ENCODE results near the gene MAN1C1.

MAN1C1 gene

DNA sequence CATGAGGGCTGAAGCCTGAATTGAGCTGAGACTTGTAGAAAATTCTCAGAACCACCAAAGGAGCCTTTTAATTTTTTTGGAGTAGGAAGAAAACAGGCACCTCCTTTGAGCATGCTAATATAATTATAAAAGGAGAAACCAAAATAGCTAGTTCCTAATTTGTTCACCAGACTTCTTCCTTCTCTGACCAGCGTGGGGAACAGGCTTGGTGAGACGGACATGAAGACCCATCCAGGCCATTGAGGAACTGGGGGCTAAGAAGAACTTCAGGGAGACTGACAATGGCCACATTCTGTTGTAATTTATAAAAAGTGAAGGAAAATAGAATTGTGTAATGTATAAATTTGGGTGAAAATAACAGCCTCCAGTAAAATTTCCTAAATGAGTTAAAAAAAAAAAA lies 62.6 kb downstream of the MAN1C1 start:
- Histone ChIP-seq H3K4me1 (ENCODE audit: control insufficient read depth, low read depth, low read length) (peaks cover 3% of the 10 kb centered on the region), H3K4me3 (ENCODE audit: low read length) (no peak overlapping the region), H4K5ac (ENCODE audit: low read length) (no peak overlapping the region), H3K9ac (ENCODE audit: low read length) (no peak overlapping the region), H3K79me2 (ENCODE audit: control insufficient read depth, insufficient read depth, low read length) (no peaks in the 10 kb centered on the region), H2AK5ac (ENCODE audit: low read length) (no peak overlapping the region), H3K79me1 (ENCODE audit: low read length) (no peaks in the 10 kb centered on the region), H3K18ac (ENCODE audit: low read length) (no peak overlapping the region), H2BK5ac (ENCODE audit: low read length) (no peak overlapping the region), H3K4me2 (ENCODE audit: low read length) (no peak overlapping the region), H3K23ac (ENCODE audit: low read length) (no peak overlapping the region), H3K27me3 (ENCODE audit: insufficient read depth, low read length, poor library complexity) (no peaks in the 10 kb centered on the region), H3K36me3 (ENCODE audit: control insufficient read depth, insufficient read depth, low read length) (no peaks in the 10 kb centered on the region), H3K27ac (ENCODE audit: low read depth, low read length) (no peak overlapping the region), H2BK120ac (ENCODE audit: low read depth, low read length) (no peak overlapping the region), H3K56ac (ENCODE audit: low read length) (no peak overlapping the region), H4K8ac (ENCODE audit: low read depth, low read length) (no peak overlapping the region), H2BK15ac (replicated peaks; ENCODE audit: low read depth) (no peak overlapping the region), H3K4ac (ENCODE audit: low read depth, low read length) (no peak overlapping the region)
- WGBS (ENCODE audit: extremely low coverage, insufficient coverage, low lambda C conversion rate), result no CpG with 5 or more reads among the region's 2 CpGs
- no peak for DNase-seq

DNA sequence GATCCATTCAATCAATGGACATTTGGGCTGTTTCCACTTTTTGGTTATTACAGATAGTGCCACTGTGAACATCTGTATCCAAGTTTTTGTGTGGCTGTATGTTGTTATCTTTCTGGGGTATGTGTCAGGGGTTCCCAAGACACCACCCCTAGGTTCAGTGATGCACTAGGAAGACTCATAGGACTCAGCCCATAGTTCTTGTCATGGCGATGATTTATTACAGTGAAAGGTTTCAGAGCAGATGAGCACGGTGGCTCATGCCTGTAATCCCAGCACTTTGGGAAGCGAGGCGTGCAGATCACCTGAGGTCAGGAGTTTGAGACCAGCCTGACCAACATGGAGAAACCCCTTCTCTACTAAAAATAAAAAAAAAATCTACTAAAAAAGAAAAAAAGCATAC lies 64.1 kb downstream of the MAN1C1 start:
- Histone ChIP-seq H3K4ac (ENCODE audit: low read depth, low read length) (no peak overlapping the region), H4K8ac (ENCODE audit: low read depth, low read length) (no peak overlapping the region), H3K9ac (ENCODE audit: low read length) (no peak overlapping the region), H2BK5ac (ENCODE audit: low read length) (no peak overlapping the region), H3K4me1 (ENCODE audit: control insufficient read depth, low read depth, low read length) (peaks cover 3% of the 10 kb centered on the region), H4K5ac (ENCODE audit: low read length) (no peak overlapping the region), H2AK5ac (ENCODE audit: low read length) (no peak overlapping the region), H2BK15ac (replicated peaks; ENCODE audit: low read depth) (no peak overlapping the region), H3K18ac (ENCODE audit: low read length) (no peak overlapping the region), H3K27ac (ENCODE audit: low read depth, low read length) (no peak overlapping the region), H3K79me2 (ENCODE audit: control insufficient read depth, insufficient read depth, low read length) (no peaks in the 10 kb centered on the region), H3K36me3 (ENCODE audit: control insufficient read depth, insufficient read depth, low read length) (no peaks in the 10 kb centered on the region), H2BK120ac (ENCODE audit: low read depth, low read length) (no peak overlapping the region), H3K4me2 (ENCODE audit: low read length) (no peak overlapping the region), H3K56ac (ENCODE audit: low read length) (no peak overlapping the region), H3K27me3 (ENCODE audit: insufficient read depth, low read length, poor library complexity) (no peaks in the 10 kb centered on the region), H3K23ac (ENCODE audit: low read length) (no peak overlapping the region), H3K79me1 (ENCODE audit: low read length) (no peaks in the 10 kb centered on the region), H3K4me3 (ENCODE audit: low read length) (no peak overlapping the region)
- no peak for DNase-seq
- WGBS (ENCODE audit: extremely low coverage, insufficient coverage, low lambda C conversion rate), result no CpG with 5 or more reads among the region's 4 CpGs

DNA sequence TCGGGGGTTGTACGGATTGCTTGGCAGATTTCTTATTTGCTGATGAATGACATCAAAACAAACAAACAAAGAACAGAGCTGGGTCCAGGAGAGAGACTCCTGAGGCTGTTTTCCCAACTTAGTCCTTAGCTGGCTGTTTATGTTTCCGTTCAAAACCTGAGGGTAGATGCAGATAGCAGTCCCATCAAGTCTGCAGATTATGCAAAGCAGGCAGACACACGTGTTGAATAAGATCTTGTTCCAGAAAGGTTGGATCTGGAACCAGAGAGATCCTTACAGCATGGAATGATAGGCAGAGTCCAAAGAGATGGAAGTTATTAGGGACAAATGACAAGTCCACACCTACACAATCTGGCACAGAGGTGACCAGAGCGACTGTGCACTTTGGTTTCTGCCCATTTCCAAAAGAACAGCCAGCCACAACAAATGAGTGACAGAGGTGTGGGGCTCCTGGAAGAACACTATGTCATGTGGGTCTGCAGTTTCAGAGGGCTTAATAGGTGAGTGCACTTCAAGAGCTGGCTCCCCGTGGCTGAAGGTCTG lies 65.5 kb downstream of the MAN1C1 start:
- Histone ChIP-seq H3K4me3 (ENCODE audit: low read length) (no peak overlapping the region), H3K4me1 (ENCODE audit: control insufficient read depth, low read depth, low read length) (no peaks in the 10 kb centered on the region), H3K36me3 (ENCODE audit: control insufficient read depth, insufficient read depth, low read length) (no peaks in the 10 kb centered on the region), H3K27ac (ENCODE audit: low read depth, low read length) (no peak overlapping the region), H3K4ac (ENCODE audit: low read depth, low read length) (no peak overlapping the region), H3K56ac (ENCODE audit: low read length) (no peak overlapping the region), H2BK120ac (ENCODE audit: low read depth, low read length) (no peak overlapping the region), H3K18ac (ENCODE audit: low read length) (no peak overlapping the region), H3K79me1 (ENCODE audit: low read length) (no peaks in the 10 kb centered on the region), H3K4me2 (ENCODE audit: low read length) (no peak overlapping the region), H3K27me3 (ENCODE audit: insufficient read depth, low read length, poor library complexity) (no peaks in the 10 kb centered on the region), H4K8ac (ENCODE audit: low read depth, low read length) (no peak overlapping the region), H2BK15ac (replicated peaks; ENCODE audit: low read depth) (no peak overlapping the region), H2AK5ac (ENCODE audit: low read length) (no peak overlapping the region), H2BK5ac (ENCODE audit: low read length) (no peak overlapping the region), H4K5ac (ENCODE audit: low read length) (no peak overlapping the region), H3K9ac (ENCODE audit: low read length) (no peak overlapping the region), H3K23ac (ENCODE audit: low read length) (no peak overlapping the region), H3K79me2 (ENCODE audit: control insufficient read depth, insufficient read depth, low read length) (no peaks in the 10 kb centered on the region)
- no CpG with 5 or more reads among the region's 6 CpGs for WGBS (ENCODE audit: extremely low coverage, insufficient coverage, low lambda C conversion rate)
- no peak for DNase-seq

DNA sequence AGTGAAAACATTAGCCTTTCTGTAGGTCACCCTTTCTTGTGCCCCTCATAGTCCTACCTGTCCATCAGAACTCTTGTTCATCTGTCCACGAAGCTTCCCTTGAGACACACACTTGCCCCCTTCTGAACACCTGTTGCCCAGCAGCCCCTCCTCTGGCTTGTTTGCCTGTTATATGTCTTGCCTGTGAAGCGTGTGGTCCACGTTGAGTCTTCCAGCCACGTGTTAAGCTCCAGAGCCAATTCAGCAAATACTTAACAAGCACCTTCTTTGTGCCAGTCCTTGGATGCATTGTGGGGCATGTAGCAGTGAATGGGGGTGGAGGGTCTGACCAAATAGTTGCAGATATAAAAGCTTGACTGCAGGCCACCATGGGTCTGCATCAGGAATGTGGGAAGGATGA lies 66.6 kb downstream of the MAN1C1 start:
- H3K4me3 ChIP-seq (ENCODE audit: low read length), result no peak overlapping the region
- no peak overlapping the region for H3K23ac ChIP-seq (ENCODE audit: low read length)
- no peak overlapping the region for H4K5ac ChIP-seq (ENCODE audit: low read length)
- no peak overlapping the region for H2BK120ac ChIP-seq (ENCODE audit: low read depth, low read length)
- no peak overlapping the region for H2AK5ac ChIP-seq (ENCODE audit: low read length)
- WGBS (ENCODE audit: extremely low coverage, insufficient coverage, low lambda C conversion rate), result no CpG with 5 or more reads among the region's 4 CpGs
- H3K4ac ChIP-seq (ENCODE audit: low read depth, low read length), result no peak overlapping the region
- H3K27ac ChIP-seq (ENCODE audit: low read depth, low read length), result no peak overlapping the region
- H3K79me1 ChIP-seq (ENCODE audit: low read length), result no peaks in the 10 kb centered on the region
- H3K36me3 ChIP-seq (ENCODE audit: control insufficient read depth, insufficient read depth, low read length), result no peaks in the 10 kb centered on the region
- no peaks in the 10 kb centered on the region for H3K27me3 ChIP-seq (ENCODE audit: insufficient read depth, low read length, poor library complexity)
- H3K4me1 ChIP-seq (ENCODE audit: control insufficient read depth, low read depth, low read length), result no peaks in the 10 kb centered on the region
- no peak overlapping the region for H3K56ac ChIP-seq (ENCODE audit: low read length)
- no peak overlapping the region for H2BK15ac ChIP-seq (replicated peaks; ENCODE audit: low read depth)
- H3K9ac ChIP-seq (ENCODE audit: low read length), result no peak overlapping the region
- no peaks in the 10 kb centered on the region for H3K79me2 ChIP-seq (ENCODE audit: control insufficient read depth, insufficient read depth, low read length)
- DNase-seq, result no peak
- no peak overlapping the region for H4K8ac ChIP-seq (ENCODE audit: low read depth, low read length)
- H3K18ac ChIP-seq (ENCODE audit: low read length), result no peak overlapping the region
- H2BK5ac ChIP-seq (ENCODE audit: low read length), result no peak overlapping the region
- no peak overlapping the region for H3K4me2 ChIP-seq (ENCODE audit: low read length)

DNA sequence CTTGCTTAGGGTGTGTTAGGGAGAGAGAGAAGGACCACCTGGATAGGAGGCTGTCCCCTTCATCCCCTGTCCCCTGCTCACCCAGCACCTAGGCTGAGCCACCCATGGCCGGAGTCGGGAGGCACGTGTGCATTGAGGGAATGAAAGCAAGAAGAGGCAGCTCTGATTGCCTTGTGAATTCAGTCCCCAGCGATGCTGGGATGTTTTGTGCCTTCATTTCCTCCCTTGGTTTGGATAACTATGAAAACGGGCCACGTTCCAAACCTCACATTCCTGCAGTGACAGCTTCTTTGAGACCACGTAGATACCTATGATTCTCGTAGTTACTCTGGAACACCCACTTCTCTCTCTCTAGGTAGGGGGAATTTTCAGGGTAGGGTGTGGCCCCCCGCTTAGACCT lies 67.1 kb downstream of the MAN1C1 start:
- no peaks in the 10 kb centered on the region for H3K79me2 ChIP-seq (ENCODE audit: control insufficient read depth, insufficient read depth, low read length)
- H3K4me3 ChIP-seq (ENCODE audit: low read length), result no peak overlapping the region
- no peak overlapping the region for H3K56ac ChIP-seq (ENCODE audit: low read length)
- no peak overlapping the region for H3K4ac ChIP-seq (ENCODE audit: low read depth, low read length)
- H3K36me3 ChIP-seq (ENCODE audit: control insufficient read depth, insufficient read depth, low read length), result no peaks in the 10 kb centered on the region
- no peak overlapping the region for H3K27ac ChIP-seq (ENCODE audit: low read depth, low read length)
- no peak for DNase-seq
- no peak overlapping the region for H3K4me2 ChIP-seq (ENCODE audit: low read length)
- H2BK15ac ChIP-seq (replicated peaks; ENCODE audit: low read depth), result no peak overlapping the region
- no peak overlapping the region for H2BK120ac ChIP-seq (ENCODE audit: low read depth, low read length)
- no peak overlapping the region for H3K9ac ChIP-seq (ENCODE audit: low read length)
- H3K23ac ChIP-seq (ENCODE audit: low read length), result no peak overlapping the region
- H4K5ac ChIP-seq (ENCODE audit: low read length), result no peak overlapping the region
- no peaks in the 10 kb centered on the region for H3K79me1 ChIP-seq (ENCODE audit: low read length)
- no CpG with 5 or more reads among the region's 9 CpGs for WGBS (ENCODE audit: extremely low coverage, insufficient coverage, low lambda C conversion rate)
- no peak overlapping the region for H3K18ac ChIP-seq (ENCODE audit: low read length)
- H2BK5ac ChIP-seq (ENCODE audit: low read length), result no peak overlapping the region
- H4K8ac ChIP-seq (ENCODE audit: low read depth, low read length), result no peak overlapping the region
- H3K27me3 ChIP-seq (ENCODE audit: insufficient read depth, low read length, poor library complexity), result no peaks in the 10 kb centered on the region
- H2AK5ac ChIP-seq (ENCODE audit: low read length), result no peak overlapping the region
- no peaks in the 10 kb centered on the region for H3K4me1 ChIP-seq (ENCODE audit: control insufficient read depth, low read depth, low read length)

DNA sequence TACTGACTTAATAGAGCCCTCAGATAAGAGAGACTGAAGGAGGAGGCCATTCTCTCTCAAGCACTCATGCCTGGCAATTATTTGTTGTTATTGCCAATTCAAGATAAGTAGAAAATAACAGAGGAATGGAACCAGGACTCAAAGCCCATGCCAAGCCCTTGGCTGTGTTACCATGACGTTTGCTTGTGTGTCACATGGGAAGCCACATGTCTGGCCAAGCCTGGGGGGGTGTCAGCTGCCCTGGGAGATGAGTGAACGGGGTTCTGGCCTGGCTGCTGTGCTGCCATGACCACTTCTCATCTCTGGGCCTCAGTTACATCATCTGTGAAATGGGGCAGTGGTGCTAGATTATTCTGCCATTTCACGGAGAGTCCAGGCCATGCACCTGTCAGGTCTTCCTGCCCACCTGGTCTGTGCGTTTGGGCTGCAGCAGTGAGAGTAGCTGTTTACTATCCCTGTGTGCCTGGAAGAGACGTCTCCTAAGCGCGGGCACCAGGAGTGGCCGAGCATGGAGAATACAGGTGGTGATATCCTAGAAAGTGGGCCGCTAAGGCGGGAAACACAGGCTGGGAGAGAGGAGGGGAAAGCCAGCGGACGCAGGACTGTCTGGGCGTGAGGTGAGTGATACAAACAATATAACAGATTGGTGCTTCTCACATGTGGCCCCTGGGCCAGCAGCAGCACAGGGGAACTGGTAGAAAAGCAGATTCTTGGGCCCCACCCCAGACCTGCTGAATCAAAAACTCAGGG lies 67.8 kb downstream of the MAN1C1 start:
- H3K56ac ChIP-seq (ENCODE audit: low read length), result no peak overlapping the region
- H3K4me3 ChIP-seq (ENCODE audit: low read length), result no peak overlapping the region
- no peak overlapping the region for H2BK120ac ChIP-seq (ENCODE audit: low read depth, low read length)
- no peaks in the 10 kb centered on the region for H3K36me3 ChIP-seq (ENCODE audit: control insufficient read depth, insufficient read depth, low read length)
- H2BK15ac ChIP-seq (replicated peaks; ENCODE audit: low read depth), result no peak overlapping the region
- H3K4me2 ChIP-seq (ENCODE audit: low read length), result no peak overlapping the region
- H4K8ac ChIP-seq (ENCODE audit: low read depth, low read length), result no peak overlapping the region
- H2AK5ac ChIP-seq (ENCODE audit: low read length), result no peak overlapping the region
- no peaks in the 10 kb centered on the region for H3K27me3 ChIP-seq (ENCODE audit: insufficient read depth, low read length, poor library complexity)
- H3K4ac ChIP-seq (ENCODE audit: low read depth, low read length), result no peak overlapping the region
- no CpG with 5 or more reads among the region's 13 CpGs for WGBS (ENCODE audit: extremely low coverage, insufficient coverage, low lambda C conversion rate)
- no peak overlapping the region for H3K18ac ChIP-seq (ENCODE audit: low read length)
- no peak overlapping the region for H3K27ac ChIP-seq (ENCODE audit: low read depth, low read length)
- H2BK5ac ChIP-seq (ENCODE audit: low read length), result no peak overlapping the region
- DNase-seq, result no peak
- H3K79me1 ChIP-seq (ENCODE audit: low read length), result no peaks in the 10 kb centered on the region
- H3K4me1 ChIP-seq (ENCODE audit: control insufficient read depth, low read depth, low read length), result no peaks in the 10 kb centered on the region
- no peak overlapping the region for H4K5ac ChIP-seq (ENCODE audit: low read length)
- H3K79me2 ChIP-seq (ENCODE audit: control insufficient read depth, insufficient read depth, low read length), result no peaks in the 10 kb centered on the region
- H3K9ac ChIP-seq (ENCODE audit: low read length), result no peak overlapping the region
- no peak overlapping the region for H3K23ac ChIP-seq (ENCODE audit: low read length)
